Neural progenitor cell (in vitro differentiated cells): ENCODE measurements around the gene IQSEC1.

Experiments used
- CTCF ChIP-seq: fragments of 200-600 bp; sonication (generic); IDR thresholded peaks from 2 replicates; pipeline ENCODE4 v1.5.1; 2017; ENCODE audit warnings: antibody characterized with exemption, mild to moderate bottlenecking
- EZH2 ChIP-seq: fragments of 200-600 bp; sonication (generic); IDR thresholded peaks from 2 replicates; pipeline ENCODE4 v1.6.1; 2017; ENCODE audit warnings: antibody characterized with exemption, mild to moderate bottlenecking, moderate library complexity

GRCh38 chr3:12868039-12869034, 204.9 kb downstream of the IQSEC1 start:
- TF ChIP-seq EZH2: no peak
- peak; percentile 86 for TF ChIP-seq CTCF
